Hepatic stellate cell (primary cell): ENCODE data around the gene PYROXD2.

Experiments used
- DNase-seq: peaks from one replicate; pipeline ENCODE4 v3.0.0; 2011; ENCODE audit warnings: low spot score

Gene PYROXD2

DNA sequence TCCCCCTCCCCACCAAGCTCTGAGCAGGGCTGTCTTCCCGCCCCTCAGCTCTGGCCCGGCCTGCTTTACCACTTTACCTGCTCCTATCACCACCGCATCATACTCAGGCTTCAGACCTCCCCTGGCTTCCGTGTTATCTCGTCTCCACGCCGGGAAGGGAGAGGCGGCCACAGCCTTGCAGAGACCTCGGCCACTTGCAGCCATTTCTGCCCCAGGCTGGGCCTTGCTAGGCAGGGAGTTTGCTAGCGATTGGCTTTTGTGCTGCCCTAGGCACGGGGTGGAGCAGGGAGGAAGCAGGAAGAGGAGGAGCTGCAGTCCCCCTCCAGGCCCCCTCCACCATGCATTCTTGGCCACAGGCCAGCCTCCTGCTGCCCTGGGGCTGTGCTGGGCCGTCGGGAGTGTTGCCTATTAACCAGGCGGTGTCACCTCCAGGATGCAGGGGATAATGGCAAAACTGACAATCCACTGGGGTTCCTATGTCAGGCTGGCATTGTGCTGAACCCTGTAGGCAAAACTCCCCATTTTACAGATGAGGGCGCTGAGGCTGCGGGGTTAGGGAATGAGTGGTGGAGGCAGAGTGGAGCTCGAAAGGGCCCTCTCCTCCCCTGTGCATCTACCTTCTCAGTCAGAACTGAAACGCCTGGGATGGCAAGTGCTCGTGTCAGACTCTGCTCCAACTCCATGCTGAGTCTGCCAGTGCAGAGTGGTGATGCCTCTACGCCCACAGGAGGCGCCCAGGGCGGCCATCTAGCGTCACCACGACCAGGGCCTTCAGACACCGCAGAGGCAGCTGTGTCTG is at the start of gene PYROXD2:
PYROXD2 (minus strand) TSS at position 251 of the 799 bp plus-strand sequence; CDS start at position 204, 47 bp downstream.
- DNase-seq, result peak; percentile 99

DNA sequence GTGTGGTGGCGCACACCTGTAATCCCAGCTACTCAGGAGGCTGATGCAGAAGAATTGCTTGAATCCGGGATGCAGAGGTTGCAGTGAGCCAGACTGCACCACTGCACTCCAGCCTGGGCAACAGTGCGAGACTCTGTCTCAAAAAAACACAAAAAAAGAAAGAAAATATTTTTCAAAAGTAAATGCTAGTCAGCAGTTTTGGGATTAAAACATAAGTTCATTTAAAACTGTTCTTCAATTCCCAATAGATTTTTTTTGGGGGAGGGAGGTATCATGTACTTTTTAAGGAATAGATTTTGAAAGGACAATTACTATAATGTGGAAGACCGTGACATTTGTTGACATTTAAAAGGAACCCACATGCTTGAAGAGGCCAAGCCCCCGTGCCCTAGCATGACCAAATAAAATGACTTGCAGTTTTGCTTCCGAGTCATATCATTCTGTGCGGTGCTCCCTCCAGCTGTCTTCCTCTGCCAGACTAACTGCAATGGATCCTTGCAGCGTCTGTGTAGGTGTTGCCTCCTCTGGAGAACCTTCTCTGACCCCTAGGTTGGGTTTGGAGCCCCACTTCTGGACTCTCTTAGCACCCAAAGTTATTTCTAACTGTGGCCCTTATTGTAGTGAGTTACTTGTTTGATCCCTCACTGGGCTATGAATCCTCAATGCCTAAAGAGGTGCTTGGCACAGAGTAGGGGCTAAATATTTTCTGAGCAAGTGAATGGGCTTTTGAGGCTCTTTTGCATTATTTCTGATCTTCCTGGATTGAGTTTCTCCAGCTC is 49.2 kb upstream of the PYROXD2 start:
- DNase-seq, result no peak

DNA sequence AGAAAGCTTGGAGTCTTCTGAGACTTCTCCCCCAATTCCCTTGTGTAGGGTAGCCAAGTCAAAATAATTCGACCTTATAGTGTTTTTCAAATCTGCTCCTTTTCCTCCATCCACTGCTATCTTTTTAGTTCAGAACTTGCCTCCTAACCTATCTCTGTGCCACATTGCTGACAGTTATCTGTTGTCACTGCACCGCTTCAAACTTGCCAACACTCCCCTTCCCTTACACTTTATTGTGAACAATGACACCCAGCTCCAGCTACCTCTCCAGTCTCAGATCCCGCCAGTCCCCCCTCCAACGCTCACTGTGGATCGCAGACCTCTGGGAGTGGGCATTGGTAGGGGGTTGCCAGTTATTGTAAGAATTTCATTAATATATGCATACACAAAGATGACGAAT is 48.0 kb upstream of the PYROXD2 start:
- DNase-seq, result no peak

DNA sequence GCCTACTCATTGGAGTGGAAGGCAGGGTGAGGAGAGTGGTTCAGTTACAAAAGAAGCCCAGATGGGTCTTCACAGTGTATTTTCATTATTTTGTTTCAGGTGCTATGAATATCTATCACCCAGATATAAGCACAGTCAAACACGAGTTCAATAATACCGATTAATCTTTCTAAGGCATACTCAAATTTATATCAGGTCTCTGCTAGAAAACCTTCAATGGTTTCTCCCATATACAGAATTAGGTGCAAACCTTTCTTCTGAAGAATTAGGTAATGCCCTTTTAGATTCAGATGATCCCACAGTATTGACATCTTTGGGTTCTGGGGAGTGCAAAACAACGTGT is 46.5 kb upstream of the PYROXD2 start:
- DNase-seq, result no peak

DNA sequence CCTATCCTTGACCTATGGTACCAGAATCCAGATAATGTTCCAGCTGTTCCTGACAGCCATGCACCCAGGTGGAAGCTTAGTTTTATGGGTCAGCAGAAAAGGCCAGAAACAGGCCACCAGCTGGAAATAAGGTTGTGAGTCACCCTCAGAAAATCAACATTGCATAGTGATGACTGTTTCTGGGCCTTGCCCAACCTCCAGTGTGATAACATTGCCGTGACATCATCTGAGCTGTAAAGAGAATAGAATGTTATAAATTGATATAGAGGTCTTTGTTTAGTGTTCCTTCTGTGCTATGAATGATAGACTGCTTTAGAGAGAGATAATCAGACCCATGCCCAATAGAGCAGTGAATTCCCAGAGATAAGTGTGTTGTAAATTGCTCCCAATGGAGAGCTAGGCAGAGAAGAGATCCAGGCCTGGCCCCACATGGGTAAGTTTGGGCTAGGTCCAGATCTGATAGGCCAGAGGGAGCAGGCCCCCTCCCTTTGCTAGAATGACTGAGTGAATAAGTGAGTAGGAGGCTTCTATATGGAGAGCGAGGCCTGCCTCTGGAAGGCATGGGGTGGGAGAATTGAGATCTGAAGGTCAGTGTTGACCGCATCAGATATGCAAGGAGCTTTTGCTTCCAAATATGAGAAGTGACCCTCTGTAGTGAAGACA is 46.0 kb upstream of the PYROXD2 start:
- DNase-seq, result peak; percentile 81

DNA sequence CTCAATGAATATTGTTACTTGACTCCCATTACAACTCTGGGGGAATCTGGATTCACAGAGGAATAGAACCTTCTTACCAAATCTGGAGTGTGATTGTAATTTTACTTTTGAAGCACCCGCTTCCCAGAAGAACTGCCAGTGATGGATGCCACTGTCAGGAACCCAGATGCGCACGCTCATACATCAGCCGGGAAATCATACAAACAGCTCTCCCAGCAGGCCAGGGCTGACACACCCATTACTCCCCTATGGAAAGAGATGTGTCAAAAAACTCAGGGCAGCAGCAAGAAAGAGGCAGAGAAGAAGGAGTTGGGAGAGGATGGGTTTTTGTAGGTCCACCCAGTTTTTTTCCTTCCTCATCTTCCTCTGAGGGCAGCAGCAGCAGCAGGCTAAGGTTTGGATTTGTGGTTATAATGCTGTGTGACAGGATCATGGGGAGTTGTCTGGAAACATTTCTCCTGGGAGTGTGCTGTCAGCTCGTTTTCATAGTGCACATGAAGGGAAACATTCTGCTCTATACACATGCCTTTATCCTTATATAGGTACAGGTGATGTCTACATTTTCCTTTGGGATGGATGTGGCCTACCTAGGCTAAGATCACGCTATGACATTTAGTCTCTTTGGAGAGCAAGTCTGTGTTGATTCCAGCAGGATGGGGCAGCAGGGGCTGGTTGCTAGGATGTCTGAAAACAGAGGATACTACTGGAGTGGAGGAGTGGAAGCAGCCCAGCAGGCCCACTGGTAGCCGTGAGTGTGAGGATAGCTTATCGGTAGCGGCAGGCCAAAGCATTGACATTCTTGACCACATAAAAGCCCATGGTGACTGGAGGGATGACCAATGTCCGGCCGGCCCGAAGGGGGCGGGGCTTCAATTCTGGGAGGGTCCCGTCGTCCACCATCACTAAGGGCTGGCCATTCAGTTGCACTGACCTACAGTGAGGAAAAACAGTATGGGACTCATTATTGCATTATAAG is 44.1 kb upstream of the PYROXD2 start:
- DNase-seq, result no peak

DNA sequence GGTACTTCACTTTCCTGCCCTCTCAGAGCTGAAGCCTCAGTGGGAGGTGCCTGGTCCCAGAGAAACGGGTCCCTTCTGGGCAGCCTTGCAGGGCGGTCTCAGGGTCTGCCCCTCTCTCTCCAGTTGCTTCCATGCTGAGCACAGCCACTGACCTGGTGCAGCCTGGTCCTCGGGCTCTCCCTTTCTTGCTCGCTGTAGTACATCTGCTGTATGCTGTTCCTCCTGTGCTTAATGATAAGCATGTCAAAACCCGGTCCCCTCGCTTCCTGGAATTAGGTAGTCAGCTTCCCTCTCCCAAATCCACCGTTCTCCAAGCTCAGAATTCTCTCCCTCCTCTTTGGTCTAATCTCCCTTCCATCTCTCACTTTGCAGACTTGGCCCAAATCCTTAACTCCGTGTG is 42.7 kb upstream of the PYROXD2 start:
- DNase-seq, result no peak

DNA sequence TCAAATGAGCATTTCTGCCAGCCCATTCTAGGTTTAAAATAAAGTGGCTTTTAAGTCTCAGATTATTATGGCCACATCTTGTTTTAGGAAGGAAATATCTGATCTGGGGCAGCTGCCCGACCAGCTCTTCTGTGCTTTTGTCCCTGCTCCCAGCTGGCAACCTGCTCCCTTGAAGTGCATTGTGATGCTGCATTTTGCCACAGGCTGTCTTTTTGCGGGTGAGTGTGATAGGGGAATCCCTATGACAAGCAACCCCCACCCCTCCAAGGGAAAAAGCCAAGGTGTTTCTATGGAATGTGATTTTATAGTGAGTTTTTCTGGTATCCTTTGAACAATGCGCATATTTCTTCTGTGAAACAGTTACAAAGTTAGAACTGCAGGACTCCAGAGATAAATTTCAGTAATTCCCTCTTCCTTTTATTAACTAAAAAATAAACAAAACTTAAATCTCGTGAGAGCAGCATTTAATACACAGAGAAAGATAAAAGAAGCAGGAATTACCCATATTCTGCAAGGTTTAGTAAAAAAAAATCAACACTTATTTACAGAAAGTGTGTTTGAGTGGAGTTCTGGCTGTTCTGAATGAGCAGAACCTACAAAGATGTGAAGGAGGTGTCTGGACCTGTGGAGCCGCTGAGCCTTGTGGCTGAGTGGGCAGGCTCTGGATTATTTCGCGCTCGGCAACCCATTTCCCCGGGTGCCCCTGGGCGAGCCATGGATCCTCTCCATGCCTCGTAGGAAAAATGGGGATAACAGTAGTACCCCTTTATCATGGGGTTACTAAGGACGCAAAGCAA is 41.9 kb upstream of the PYROXD2 start:
- no peak for DNase-seq

DNA sequence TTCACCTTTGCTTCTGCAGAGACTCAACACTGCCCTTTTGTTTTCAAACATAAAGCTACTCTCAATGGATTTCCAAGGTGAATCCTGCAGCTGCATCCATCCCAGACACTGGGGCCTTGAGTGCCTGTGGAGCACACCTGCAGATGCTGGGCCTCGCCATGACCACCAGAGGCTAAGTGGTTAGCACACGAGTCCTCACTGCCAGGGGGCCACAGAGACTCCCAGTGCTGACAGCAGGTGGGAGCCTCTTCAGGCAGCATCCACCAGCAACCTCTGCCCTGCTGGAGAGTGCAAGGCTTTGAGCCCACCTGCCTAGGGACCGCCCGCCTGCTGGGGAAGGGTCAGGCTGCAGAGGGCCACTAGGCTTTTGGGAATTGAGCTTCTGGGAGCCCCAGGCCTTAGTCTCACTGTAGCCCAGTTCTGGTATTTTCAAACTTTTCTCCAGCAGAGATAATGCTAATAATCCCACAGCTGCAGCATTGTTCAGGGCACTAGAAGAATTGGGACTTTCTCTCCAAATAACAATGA is 41.1 kb upstream of the PYROXD2 start:
- DNase-seq, result no peak

DNA sequence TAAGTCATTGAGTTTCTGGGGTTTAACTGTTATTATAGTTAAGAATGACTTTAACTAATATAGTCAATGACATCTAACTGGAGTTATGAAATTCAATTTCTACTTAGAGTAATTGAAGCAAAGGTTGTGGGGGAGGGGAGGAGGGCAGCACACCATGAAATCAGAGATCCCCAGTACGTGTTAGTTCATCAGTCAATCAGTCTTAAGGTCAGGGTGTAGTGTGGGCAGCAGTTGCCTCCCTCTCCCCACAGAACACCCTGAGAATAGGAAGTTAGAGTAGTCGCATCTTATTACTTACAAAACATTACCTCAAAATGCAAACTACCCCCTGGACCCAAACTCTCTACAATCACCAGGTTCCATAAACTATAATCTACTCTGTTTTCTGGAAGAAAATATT is 38.7 kb upstream of the PYROXD2 start:
- DNase-seq, result no peak

DNA sequence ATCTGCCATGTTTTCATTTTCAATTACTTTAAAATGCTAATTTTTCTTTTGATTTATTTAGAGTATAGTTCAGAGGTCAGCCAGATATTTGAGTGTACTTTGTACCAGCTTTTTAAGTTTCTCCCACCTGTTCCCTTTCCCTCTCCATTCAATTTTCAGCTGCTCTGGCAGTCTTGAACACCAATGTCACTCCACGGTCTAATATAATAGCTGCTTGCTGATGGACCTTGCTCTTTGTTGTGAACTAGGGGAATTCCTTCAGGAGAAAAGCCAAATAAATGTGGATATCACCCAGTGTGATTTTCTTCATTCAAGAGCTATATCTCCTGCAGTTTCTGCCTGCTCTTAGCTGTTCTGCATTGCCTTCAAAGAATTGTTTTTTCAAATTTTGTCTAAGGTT is 35.6 kb upstream of the PYROXD2 start:
- no peak for DNase-seq

DNA sequence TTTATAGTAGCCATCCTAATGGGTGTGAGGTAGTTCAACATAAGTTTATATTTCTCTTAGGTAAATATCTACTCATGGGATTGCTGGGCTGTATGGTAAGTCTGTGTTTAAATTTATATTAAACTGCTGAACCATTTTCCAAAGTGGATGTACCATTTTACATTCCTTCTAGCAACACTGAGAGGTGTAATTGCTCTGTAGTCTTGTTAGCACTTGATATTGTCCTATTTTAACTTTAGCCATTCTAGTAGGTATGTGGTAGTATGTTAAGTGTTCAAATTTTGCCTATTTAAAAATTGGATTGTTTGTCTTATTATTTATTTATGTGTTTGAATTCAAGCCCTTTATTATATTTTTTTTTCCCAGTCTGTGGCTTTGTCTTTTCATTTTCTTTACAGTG is 34.3 kb upstream of the PYROXD2 start:
- DNase-seq, result no peak

DNA sequence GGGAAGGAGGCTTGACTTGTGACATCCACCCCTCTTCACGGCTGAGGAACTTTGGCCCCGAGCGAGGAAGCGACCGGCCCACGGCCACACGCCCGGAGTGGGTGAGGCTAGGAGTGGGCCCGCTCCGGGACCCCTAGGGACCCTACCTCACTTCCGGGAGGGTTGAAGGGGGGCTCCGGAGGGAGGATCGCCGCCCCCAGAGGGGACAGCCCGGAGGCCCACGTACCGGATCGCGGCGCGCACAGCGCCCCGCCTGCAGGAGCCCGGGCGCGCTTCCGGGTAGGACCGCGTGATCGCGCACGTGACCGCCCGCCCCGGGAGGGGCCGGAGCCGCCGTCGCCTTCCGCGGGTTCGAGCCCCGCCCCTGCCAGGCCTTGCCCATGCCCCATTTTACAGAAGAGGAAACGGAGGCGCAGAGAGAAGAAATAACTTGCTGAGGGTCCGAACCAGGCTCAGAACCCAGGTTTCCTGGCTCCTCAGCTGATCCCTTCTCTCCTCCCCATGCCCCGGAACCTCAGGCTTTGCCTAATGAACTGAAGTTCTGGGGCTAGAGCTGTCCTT is 31.8 kb upstream of the PYROXD2 start, which contains the start of gene HPS1:
HPS1 (minus strand) TSS at position 275 of the 561 bp plus-strand sequence. CDS start 3,695 bp downstream, outside the sequence.
- DNase-seq, result peak; percentile 89

DNA sequence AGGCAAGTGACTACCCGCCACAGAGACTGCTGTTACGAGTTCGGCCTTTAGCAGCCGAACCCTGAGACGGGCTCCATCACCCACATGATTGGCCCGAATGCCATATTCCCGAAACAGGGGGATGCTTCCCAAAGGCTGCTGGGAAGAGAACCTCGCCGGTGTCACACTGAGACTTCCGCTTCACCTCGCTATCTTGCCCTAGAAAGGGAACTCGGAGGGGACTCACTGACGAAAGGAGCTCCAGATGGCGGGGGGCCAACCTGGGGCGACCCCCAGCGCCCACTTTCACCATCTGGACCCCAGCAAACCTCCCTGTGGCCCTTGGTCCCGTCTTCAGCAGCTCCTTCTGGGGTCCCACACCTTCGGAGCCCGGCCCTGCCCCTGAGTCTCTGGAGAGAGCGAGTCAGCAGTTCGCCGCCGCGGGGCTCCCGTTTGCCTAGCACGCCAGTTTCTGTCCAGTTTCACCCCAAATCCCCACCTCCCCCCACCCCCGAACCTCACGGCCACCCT is 31.2 kb upstream of the PYROXD2 start:
- peak; percentile 24 for DNase-seq

DNA sequence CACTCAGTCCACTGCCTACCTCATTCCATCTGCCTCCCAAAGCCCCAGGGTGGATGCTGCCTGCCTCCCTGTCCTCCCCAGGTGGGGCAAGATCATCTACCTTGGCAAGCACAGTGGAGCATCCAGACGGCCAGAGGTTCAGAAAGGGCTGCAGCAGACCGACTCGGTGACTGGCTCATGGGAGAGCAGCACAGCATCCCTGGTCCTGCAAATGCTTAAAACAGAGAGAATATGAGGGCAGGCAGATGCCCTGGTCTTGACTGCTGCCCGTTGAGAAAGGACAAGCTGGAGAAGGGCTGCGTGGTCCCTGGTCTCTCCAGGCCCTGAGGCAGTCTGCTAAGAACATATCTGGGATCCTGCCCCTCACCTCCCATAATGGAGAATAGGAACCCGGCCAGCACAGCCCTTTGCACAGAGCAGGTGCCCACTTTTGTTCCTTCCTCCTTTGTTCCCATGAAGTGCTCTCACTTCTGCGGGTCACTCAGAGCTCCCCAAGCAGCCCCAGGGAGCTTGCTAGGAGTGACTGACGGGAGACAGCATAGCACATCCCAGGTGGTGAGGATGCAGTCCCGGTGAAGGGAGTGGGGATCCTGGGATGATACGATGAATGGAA is 30.3 kb upstream of the PYROXD2 start:
- no peak for DNase-seq

DNA sequence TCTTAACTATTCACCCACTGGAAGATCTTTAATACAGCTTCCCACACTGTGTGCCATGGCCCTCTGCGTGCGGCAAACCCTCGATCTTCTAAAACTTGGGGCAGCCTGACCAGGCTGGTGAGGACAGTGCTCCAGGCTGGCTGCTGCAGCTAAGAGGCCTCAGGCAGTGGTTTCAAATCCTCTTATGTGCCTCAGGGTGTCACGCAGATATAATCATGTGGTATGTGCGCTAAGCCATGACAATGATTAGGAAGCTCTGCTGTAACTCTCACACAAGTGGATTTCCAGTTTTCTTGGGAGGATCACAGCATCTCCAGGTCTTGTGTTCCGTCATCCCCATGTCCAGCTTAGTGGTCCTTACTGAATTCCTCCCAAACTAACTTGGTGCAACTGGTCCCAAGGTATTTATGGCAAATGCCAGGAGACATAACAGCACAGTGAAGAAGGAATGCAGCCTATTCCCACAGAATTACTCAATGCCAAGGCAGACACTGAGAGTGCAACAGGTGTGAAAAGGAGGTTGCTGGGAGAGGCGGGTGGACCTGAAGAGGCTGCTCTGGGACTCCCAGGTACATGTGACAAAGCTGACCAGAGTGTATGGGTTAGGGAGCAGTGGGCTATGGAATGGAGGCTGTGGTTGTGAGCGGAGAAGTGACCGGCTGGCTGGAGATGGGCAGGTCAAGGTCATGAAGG is 29.5 kb upstream of the PYROXD2 start:
- DNase-seq, result no peak

DNA sequence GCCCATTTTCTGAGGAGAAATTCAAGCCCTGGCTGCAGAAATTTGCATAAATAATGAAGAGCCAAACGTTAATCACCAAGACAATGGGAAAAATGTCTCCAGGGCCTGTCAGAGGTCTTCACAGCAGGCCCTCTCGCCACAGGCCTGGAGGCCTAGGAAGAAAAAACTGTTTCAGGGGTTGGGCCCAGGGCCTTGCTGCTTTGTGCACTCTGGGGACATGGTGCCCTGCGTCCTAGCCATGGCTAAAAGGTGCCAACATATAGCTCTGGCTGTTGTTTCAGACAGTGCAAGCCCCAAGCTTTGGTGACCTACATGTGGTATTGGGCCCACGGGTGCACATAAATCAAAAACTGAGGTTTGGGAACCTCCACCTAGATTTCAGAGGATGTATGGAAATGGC is 23.7 kb upstream of the PYROXD2 start:
- no peak for DNase-seq

DNA sequence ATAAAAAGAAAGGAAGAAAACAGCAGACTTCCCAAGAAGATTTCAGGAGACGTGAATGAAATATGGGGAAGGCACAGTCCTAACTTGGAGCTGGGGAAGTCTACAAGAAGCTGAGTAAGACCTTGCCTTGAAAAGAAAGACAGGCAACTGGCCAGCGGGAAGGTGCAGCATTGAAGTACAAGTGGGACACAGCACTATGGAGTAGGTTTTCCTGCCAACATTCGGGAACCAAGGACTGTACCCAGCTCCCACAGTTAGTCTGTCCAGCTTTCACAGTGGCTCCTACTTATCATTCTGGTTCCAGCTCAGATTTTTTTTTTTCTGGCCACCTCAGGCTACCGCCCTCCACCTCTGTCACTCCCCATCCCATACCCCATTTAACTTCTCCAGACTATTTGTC is 21.7 kb upstream of the PYROXD2 start:
- DNase-seq, result no peak

DNA sequence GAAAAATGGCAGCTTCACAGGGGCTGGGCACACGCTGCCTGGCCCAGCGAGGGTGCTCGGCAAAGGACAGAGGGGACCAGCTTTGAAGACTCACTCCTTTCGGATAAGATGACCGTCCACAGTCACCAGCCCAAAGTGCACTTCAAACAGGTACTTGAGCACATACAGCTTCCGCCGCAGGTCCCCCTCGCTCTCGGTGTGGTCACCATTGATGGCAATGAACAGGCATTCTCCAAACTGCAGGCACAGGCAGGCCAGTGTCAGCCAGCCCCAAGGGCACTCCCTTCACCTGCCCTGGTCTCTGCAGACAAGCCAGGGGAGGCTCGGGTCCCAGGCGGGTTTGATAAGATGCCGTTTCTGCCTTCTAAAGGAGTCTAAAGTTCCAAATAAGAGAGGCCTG is 20.2 kb upstream of the PYROXD2 start:
- no peak for DNase-seq
